GM18499 (cell line): ENCODE measurements around the gene RASGRF1.
"Not testable (repeated sequence)": the region's sequence is repeated elsewhere in the genome, so short reads cannot be mapped to it uniquely, and the experiment has no call there.

Experiments used
- ATAC-seq: cut with Tn5 transposase; IDR thresholded peaks from one replicate; pipeline ENCODE4 v1.9.1; 2021; ENCODE audit warnings: moderate number of reproducible peaks; ENCODE audit not compliant: insufficient read depth, unreplicated experiment

RASGRF1 gene

GRCh38 chr15:79042213-79042928 lies 48.2 kb downstream of the RASGRF1 start:
- no peak for ATAC-seq

GRCh38 chr15:79041601-79042168 lies 48.9 kb downstream of the RASGRF1 start:
- ATAC-seq = no peak

GRCh38 chr15:79037848-79038247 lies 52.7 kb downstream of the RASGRF1 start:
- no peak for ATAC-seq

GRCh38 chr15:79036323-79036722 lies 54.3 kb downstream of the RASGRF1 start:
- no peak for ATAC-seq

GRCh38 chr15:79035814-79036213 lies 54.8 kb downstream of the RASGRF1 start:
- ATAC-seq = no peak

GRCh38 chr15:79035111-79035601 lies 55.4 kb downstream of the RASGRF1 start:
- ATAC-seq = no peak

- ATAC-seq = no peak
These were observed 56.3 kb downstream of the RASGRF1 start for GRCh38 chr15:79034284-79034683.

GRCh38 chr15:79032656-79033055 lies 57.9 kb downstream of the RASGRF1 start:
- no peak for ATAC-seq

- ATAC-seq = no peak
These were observed 58.8 kb downstream of the RASGRF1 start for GRCh38 chr15:79031821-79032220.

GRCh38 chr15:79031201-79031600 lies 59.4 kb downstream of the RASGRF1 start:
- no peak for ATAC-seq

GRCh38 chr15:79030470-79030869 lies 60.1 kb downstream of the RASGRF1 start:
- no peak for ATAC-seq

GRCh38 chr15:79028411-79028964 lies 62.1 kb downstream of the RASGRF1 start:
- no peak for ATAC-seq

GRCh38 chr15:79027532-79028410 lies 62.8 kb downstream of the RASGRF1 start:
- ATAC-seq = no peak

GRCh38 chr15:79025802-79026201 lies 64.8 kb downstream of the RASGRF1 start:
- ATAC-seq = no peak

GRCh38 chr15:79025201-79025600 lies 65.4 kb downstream of the RASGRF1 start:
- no peak for ATAC-seq

GRCh38 chr15:79024493-79024892 lies 66.1 kb downstream of the RASGRF1 start:
- not testable (repeated sequence) for ATAC-seq

- no peak for ATAC-seq
These were observed 66.7 kb downstream of the RASGRF1 start for GRCh38 chr15:79023918-79024317.

- no peak for ATAC-seq
These were observed 67.1 kb downstream of the RASGRF1 start for GRCh38 chr15:79023546-79023890.

- no peak for ATAC-seq
These were observed 71.6 kb downstream of the RASGRF1 start for GRCh38 chr15:79018960-79019359.

GRCh38 chr15:79017953-79018352 lies 72.6 kb downstream of the RASGRF1 start:
- no peak for ATAC-seq
